Small intestine (tissue), 7 donors: Measurements from ENCODE around the gene STAT3. TPM values are rescaled to one million over a fixed set of nuclear protein-coding genes. Genes with fewer than 3 reads are reported as not detected.

Experiments
- DNase-seq, 2 donors: peaks; one replicate each; pipeline versions ENCODE4 v3.0.0 to v3.0.0-alpha.2; 2013
- FAIRE-seq: peaks from 2 replicates; lab custom pipeline; 2012; peaks lifted over from hg19 to GRCh38; lab: Jason Lieb, UNC
- H3K27ac ChIP-seq, 3 donors: one replicate each; pipeline ENCODE4 v1.5.1; 2013; ENCODE audit warnings: low read length in 2 of 3, mild to moderate bottlenecking in 2 of 3, control low read depth in 1 of 3, inconsistent platforms in 1 of 3, low read depth in 1 of 3, moderate library complexity in 1 of 3
- H3K27me3 ChIP-seq, 3 donors: one replicate each; pipeline ENCODE4 v1.6.1; 2013; ENCODE audit warnings: low read length in 3 of 3, inconsistent platforms in 1 of 3; ENCODE audit not compliant: control insufficient read depth in 3 of 3, insufficient read depth in 3 of 3
- H3K36me3 ChIP-seq, 3 donors: one replicate each; pipeline ENCODE4 v1.6.1; 2013; ENCODE audit warnings: low read length in 3 of 3, inconsistent platforms in 1 of 3, low read depth in 1 of 3, mild to moderate bottlenecking in 1 of 3, moderate library complexity in 1 of 3; ENCODE audit not compliant: control insufficient read depth in 3 of 3, insufficient read depth in 2 of 3
- H3K4me1 ChIP-seq, 3 donors: one replicate each; pipeline ENCODE4 v1.6.1; 2013; ENCODE audit warnings: low read length in 2 of 3, inconsistent platforms in 1 of 3, low read depth in 1 of 3, mild to moderate bottlenecking in 1 of 3, moderate library complexity in 1 of 3; ENCODE audit not compliant: control insufficient read depth in 3 of 3, insufficient read depth in 2 of 3
- H3K4me3 ChIP-seq, 3 donors: one replicate each; pipeline ENCODE4 v1.5.1; 2013; ENCODE audit warnings: low read length in 3 of 3, control low read depth in 1 of 3, inconsistent platforms in 1 of 3, low read depth in 1 of 3, mild to moderate bottlenecking in 1 of 3, moderate library complexity in 1 of 3
- H3K9me3 ChIP-seq, 2 donors: one replicate each; pipeline ENCODE4 v1.6.1; 2013; ENCODE audit warnings: low read depth in 1 of 2, low read length in 1 of 2; ENCODE audit not compliant: control insufficient read depth in 2 of 2, insufficient read depth in 1 of 2
- WGBS, 3 donors: extraction: QIAGEN DNeasy Blood & Tissue Kit; methylation state at CpG; one replicate each; pipeline ENCODE4 v1.1.7; 2013; 5-methylcytosine and 5-hydroxymethylcytosine counted together
- polyA plus RNA-seq, 4 donors: library from polyadenylated mRNA; stranded (reverse) in 3 of 4; unstranded in 1 of 4; fragments of 200-250 nt in 3 of 4; fragments of 120-200 nt in 1 of 4; gene quantifications; one replicate each; pipeline versions ENCODE4 v1.2.1 to v1.2.3, GENCODE V29; 2013
- donor health status: healthy with polysubstance abuse.
- donor health status: control.
- donor health status: control.
- donor health status: Bipolar disorder and iron deficiency.
- donor health status: healthy.

The STAT3 gene
- polyA plus RNA-seq, 4 donors, result 49.0 to 132 (median 66.1) TPM

- Histone ChIP-seq H3K4me1 (peaks cover 0 to 88% (median 10%) of the 10 kb centered on the region in 3 donors), H3K27ac (peak overlapping the region in 2 of 3 donors; percentile 22 to 95), H3K27me3 (no peaks in the 10 kb centered on the region), H3K9me3 (no peaks in the 10 kb centered on the region), H3K4me3 (peak overlapping the region in 1 of 3 donors; percentile 20), H3K36me3 (peaks cover 2 to 82% (median 14%) of the 10 kb centered on the region in 3 donors)
- no peak for DNase-seq
- WGBS, 3 donors, result 16 to 25% (median 18%) methylated on average over 5 of the region's 5 CpGs
- no peak for FAIRE-seq
These were observed 76.3 kb downstream of the STAT3 start for GRCh38 chr17:42312035-42312284.

GRCh38 chr17:42311240-42312034, 76.8 kb downstream of the STAT3 start:
- peaks cover 0 to 83% (median 10%) of the 10 kb centered on the region in 3 donors for H3K4me1 ChIP-seq
- no peaks in the 10 kb centered on the region for H3K27me3 ChIP-seq
- H3K36me3 ChIP-seq, result peaks cover 3 to 82% (median 13%) of the 10 kb centered on the region in 3 donors
- DNase-seq (peak in 1 of 2 donors; percentile 93), FAIRE-seq (no peak)
- 55 to 91% (median 78%) methylated on average over 19 of the region's 19 CpGs for WGBS, 3 donors
- H3K27ac ChIP-seq, result peak overlapping the region in 2 of 3 donors; percentile 22 to 95
- peak overlapping the region in 1 of 3 donors; percentile 20 for H3K4me3 ChIP-seq
- H3K9me3 ChIP-seq, result no peaks in the 10 kb centered on the region

- Histone ChIP-seq H3K27ac (peak overlapping the region in 2 of 3 donors; percentile 22 to 95), H3K9me3 (no peaks in the 10 kb centered on the region), H3K4me3 (no peak overlapping the region), H3K36me3 (peaks cover 5 to 82% (median 14%) of the 10 kb centered on the region in 3 donors), H3K27me3 (no peaks in the 10 kb centered on the region), H3K4me1 (peaks cover 0 to 78% (median 10%) of the 10 kb centered on the region in 3 donors)
- DNase-seq (no peak), FAIRE-seq (no peak)
- WGBS, 3 donors, result 66 to 84% (median 83%) methylated on average over 9 of the region's 9 CpGs
These were observed 77.4 kb downstream of the STAT3 start for GRCh38 chr17:42310787-42311215.

- no peaks in the 10 kb centered on the region for H3K27me3 ChIP-seq
- H3K4me3 ChIP-seq, result no peak overlapping the region
- WGBS, 3 donors, result 81 to 90% (median 90%) methylated on average over 19 of the region's 19 CpGs
- no peaks in the 10 kb centered on the region for H3K9me3 ChIP-seq
- H3K36me3 ChIP-seq, result peaks cover 7 to 81% (median 9%) of the 10 kb centered on the region in 3 donors
- H3K27ac ChIP-seq, result peak overlapping the region in 1 of 3 donors; percentile 95
- FAIRE-seq (no peak), DNase-seq (no peak)
- peaks cover 0 to 72% (median 10%) of the 10 kb centered on the region in 3 donors for H3K4me1 ChIP-seq
These were observed 78.1 kb downstream of the STAT3 start for GRCh38 chr17:42309986-42310786.

GRCh38 chr17:42309142-42309541, 79.1 kb downstream of the STAT3 start:
- no peak overlapping the region for H3K4me3 ChIP-seq
- peaks cover 0 to 62% (median 5%) of the 10 kb centered on the region in 3 donors for H3K4me1 ChIP-seq
- H3K27ac ChIP-seq, result no peak overlapping the region
- DNase-seq (no peak), FAIRE-seq (no peak)
- H3K36me3 ChIP-seq, result peaks cover 4 to 82% (median 6%) of the 10 kb centered on the region in 3 donors
- H3K27me3 ChIP-seq, result no peaks in the 10 kb centered on the region
- WGBS, 3 donors, result 87 to 92% (median 91%) methylated on average over 9 of the region's 9 CpGs
- H3K9me3 ChIP-seq, result no peaks in the 10 kb centered on the region

GRCh38 chr17:42308446-42308845, 79.8 kb downstream of the STAT3 start:
- H3K36me3 ChIP-seq, result peaks cover 3 to 82% (median 8%) of the 10 kb centered on the region in 3 donors
- WGBS, 3 donors, result 60 to 94% (median 91%) methylated on average over 7 of the region's 7 CpGs
- FAIRE-seq, result no peak
- DNase-seq, result peak in 1 of 2 donors; percentile 41
- H3K4me1 ChIP-seq, result peaks cover 0 to 55% (median 5%) of the 10 kb centered on the region in 3 donors
- no peak overlapping the region for H3K27ac ChIP-seq
- H3K9me3 ChIP-seq, result no peaks in the 10 kb centered on the region
- no peaks in the 10 kb centered on the region for H3K27me3 ChIP-seq
- H3K4me3 ChIP-seq, result no peak overlapping the region

GRCh38 chr17:42307362-42307927, 80.8 kb downstream of the STAT3 start:
- WGBS, 3 donors, result 92 to 94% (median 93%) methylated on average over 19 of the region's 19 CpGs
- H3K36me3 ChIP-seq, result peaks cover 3 to 88% (median 8%) of the 10 kb centered on the region in 3 donors

GRCh38 chr17:42306385-42306667, 81.9 kb downstream of the STAT3 start:
- DNase-seq, result no peak
- no peaks in the 10 kb centered on the region for H3K9me3 ChIP-seq
- WGBS, 3 donors, result 90 to 100% (median 95%) methylated on average over 3 to 5 of the region's 5 CpGs
- no peaks in the 10 kb centered on the region for H3K27me3 ChIP-seq
- peaks cover 5 to 93% (median 8%) of the 10 kb centered on the region in 3 donors for H3K36me3 ChIP-seq
- H3K4me1 ChIP-seq, result peaks cover 0 to 36% (median 0%) of the 10 kb centered on the region in 3 donors
- H3K27ac ChIP-seq, result no peak overlapping the region
- no peak for FAIRE-seq
- H3K4me3 ChIP-seq, result no peak overlapping the region

More at GRCh38 chr17:42307362-42307927, 80.8 kb downstream of the STAT3 start:
- no peak overlapping the region for H3K27ac ChIP-seq
- no peaks in the 10 kb centered on the region for H3K27me3 ChIP-seq
- no peak overlapping the region for H3K4me3 ChIP-seq
- peaks cover 0 to 45% (median under 1%) of the 10 kb centered on the region in 3 donors for H3K4me1 ChIP-seq
- FAIRE-seq, result no peak
- H3K9me3 ChIP-seq, result no peaks in the 10 kb centered on the region
- no peak for DNase-seq
